PC-9 (cell line): ENCODE measurements around the gene HBS1L.

Experiments used
- EZH2 ChIP-seq: fragments of 200-600 bp; sonication (generic); IDR thresholded peaks from 2 replicates; pipeline ENCODE4 v1.8.0; 2017; ENCODE audit warnings: antibody characterized with exemption, low read depth
- TF ChIP-seq, protein P1 (sequence below): fragments of 200-600 bp; sonication (generic); conservative IDR thresholded peaks from 2 replicates; pipeline ENCODE4 v1.6.1; 2017; ENCODE audit warnings: mixed run types, antibody characterized with exemption, mild to moderate bottlenecking, moderate library complexity

GRCh38 chr6:134937426-134937825 lies 117.2 kb downstream of the HBS1L start:
- TF ChIP-seq, protein P1, sequence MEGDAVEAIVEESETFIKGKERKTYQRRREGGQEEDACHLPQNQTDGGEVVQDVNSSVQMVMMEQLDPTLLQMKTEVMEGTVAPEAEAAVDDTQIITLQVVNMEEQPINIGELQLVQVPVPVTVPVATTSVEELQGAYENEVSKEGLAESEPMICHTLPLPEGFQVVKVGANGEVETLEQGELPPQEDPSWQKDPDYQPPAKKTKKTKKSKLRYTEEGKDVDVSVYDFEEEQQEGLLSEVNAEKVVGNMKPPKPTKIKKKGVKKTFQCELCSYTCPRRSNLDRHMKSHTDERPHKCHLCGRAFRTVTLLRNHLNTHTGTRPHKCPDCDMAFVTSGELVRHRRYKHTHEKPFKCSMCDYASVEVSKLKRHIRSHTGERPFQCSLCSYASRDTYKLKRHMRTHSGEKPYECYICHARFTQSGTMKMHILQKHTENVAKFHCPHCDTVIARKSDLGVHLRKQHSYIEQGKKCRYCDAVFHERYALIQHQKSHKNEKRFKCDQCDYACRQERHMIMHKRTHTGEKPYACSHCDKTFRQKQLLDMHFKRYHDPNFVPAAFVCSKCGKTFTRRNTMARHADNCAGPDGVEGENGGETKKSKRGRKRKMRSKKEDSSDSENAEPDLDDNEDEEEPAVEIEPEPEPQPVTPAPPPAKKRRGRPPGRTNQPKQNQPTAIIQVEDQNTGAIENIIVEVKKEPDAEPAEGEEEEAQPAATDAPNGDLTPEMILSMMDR = no peak
- no peak for TF ChIP-seq EZH2
